AG09309 (cell line): ENCODE measurements around the gene ZNF554.

Source experiments
- DNase-seq: peaks from one replicate; pipeline ENCODE4 v3.0.0-alpha.2; 2010; ENCODE audit warnings: low read depth
- H3K4me3 ChIP-seq: 2 replicates; pipeline ENCODE4 v1.5.1; 2011; ENCODE audit warnings: mild to moderate bottlenecking, low read depth, low read length, moderate library complexity; ENCODE audit not compliant: control insufficient read depth
- CTCF ChIP-seq: IDR thresholded peaks from 2 replicates; pipeline ENCODE4 v1.5.1; 2011; ENCODE audit warnings: mild to moderate bottlenecking, low read depth, low read length, inconsistent platforms; ENCODE audit not compliant: insufficient read depth, control insufficient read depth; ENCODE audit errors: missing control alignments

Gene ZNF554

GRCh38 chr19:2807379-2808128, 12.1 kb upstream of the ZNF554 start:
- H3K4me3 ChIP-seq = no peak overlapping the region
- TF ChIP-seq CTCF = no peak
- DNase-seq = no peak

GRCh38 chr19:2808129-2808941, 11.3 kb upstream of the ZNF554 start:
- H3K4me3 ChIP-seq = no peak overlapping the region
- TF ChIP-seq CTCF = no peak
- no peak for DNase-seq

- DNase-seq = no peak
- H3K4me3 ChIP-seq = no peak overlapping the region
- no peak for TF ChIP-seq CTCF
Observed at GRCh38 chr19:2809387-2810140, 10.1 kb upstream of the ZNF554 start.

GRCh38 chr19:2810141-2811091, 9.3 kb upstream of the ZNF554 start:
- no peak for TF ChIP-seq CTCF

GRCh38 chr19:2811221-2811722, 8.4 kb upstream of the ZNF554 start:
- no peak for TF ChIP-seq CTCF
- no peak for DNase-seq
- no peak overlapping the region for H3K4me3 ChIP-seq

More at GRCh38 chr19:2810141-2811091, 9.3 kb upstream of the ZNF554 start:
- DNase-seq = no peak
- H3K4me3 ChIP-seq = no peak overlapping the region
